ENCODE data around the gene C1orf105.
A peak's percentile ranks its signal among the peaks of the same experiment; 100 is the strongest.
"Not testable (repeated sequence)": the region's sequence is repeated elsewhere in the genome, so short reads cannot be mapped to it uniquely, and the experiment has no call there.

The C1orf105 gene

GRCh38 chr1:172487550-172487949 lies 67.1 kb downstream of the C1orf105 start:
- peak; percentile 49 for DNase-seq (ENCODE audit: low read depth)

GRCh38 chr1:172488393-172488792 lies 67.9 kb downstream of the C1orf105 start:
- DNase-seq (ENCODE audit: low read depth): no peak

GRCh38 chr1:172489847-172490246 lies 69.4 kb downstream of the C1orf105 start:
- peak; percentile 35 for DNase-seq (ENCODE audit: low read depth)

GRCh38 chr1:172492421-172492820 lies 71.9 kb downstream of the C1orf105 start:
- no peak for DNase-seq (ENCODE audit: low read depth)

DNA sequence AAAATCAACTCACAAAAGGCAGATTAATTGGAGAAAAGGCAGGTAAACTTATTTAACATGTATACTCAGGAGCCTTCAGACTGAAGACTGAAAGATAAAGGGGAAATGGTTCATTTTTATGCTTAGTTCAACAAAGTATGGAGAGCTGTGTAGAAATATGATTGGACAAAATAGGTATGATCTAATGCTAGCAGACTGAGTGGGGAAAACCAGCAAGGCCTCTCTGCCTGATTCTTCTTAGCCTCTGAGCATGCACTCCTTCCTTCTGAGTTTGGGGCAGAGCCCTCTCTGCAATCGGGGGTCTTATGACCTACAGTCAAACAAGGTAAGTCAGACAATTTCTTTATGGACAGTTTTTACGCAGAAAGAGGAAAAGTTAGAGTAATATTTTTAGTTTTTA lies 73.7 kb downstream of the C1orf105 start:
- no peak for DNase-seq (ENCODE audit: low read depth)

DNA sequence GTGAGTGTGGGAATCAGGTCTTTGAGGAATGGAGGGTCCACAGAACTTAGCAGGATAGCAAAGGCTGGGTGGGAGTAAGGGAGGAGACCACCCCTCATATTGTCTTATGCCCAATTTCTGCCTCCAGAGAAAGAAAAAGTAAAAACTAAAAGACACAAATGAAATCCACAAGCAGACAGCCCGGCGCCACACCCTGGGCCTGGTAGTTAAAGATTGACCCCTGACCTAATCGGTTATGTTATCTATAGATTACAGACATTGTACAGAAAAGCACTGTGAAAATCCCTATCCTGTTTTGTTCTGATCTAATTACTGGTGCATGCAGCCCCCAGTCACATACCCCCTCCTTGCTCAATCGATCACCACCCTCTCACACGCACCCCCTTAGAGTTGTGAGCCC lies 75.6 kb downstream of the C1orf105 start:
- not testable (repeated sequence) for DNase-seq (ENCODE audit: low read depth)

- DNase-seq (ENCODE audit: low read depth): no peak
Observed at GRCh38 chr1:172496678-172497077, 76.2 kb downstream of the C1orf105 start.

DNA sequence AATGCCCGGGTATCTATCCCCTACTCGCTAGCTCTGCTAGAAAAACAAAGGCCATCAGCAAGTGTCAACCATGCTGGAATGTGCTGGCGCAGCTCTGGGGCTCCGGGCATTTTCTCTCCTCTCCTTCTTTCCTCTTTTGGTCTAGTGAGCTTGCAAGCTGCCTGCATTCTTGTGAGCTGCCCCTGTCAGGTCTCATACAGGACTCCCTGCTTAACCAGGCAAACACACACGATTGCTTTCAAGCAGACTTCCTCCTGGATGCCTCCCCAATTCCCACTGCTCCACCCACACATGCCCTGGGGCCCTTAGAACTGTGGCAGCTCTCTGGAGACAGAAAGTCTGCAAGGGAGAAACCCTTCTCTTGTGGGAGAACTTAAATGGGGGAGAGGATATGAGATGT lies 76.7 kb downstream of the C1orf105 start:
- peak; percentile 60 for DNase-seq (ENCODE audit: low read depth)

- DNase-seq (ENCODE audit: low read depth): no peak
Observed at GRCh38 chr1:172498857-172499256, 78.4 kb downstream of the C1orf105 start.

DNA sequence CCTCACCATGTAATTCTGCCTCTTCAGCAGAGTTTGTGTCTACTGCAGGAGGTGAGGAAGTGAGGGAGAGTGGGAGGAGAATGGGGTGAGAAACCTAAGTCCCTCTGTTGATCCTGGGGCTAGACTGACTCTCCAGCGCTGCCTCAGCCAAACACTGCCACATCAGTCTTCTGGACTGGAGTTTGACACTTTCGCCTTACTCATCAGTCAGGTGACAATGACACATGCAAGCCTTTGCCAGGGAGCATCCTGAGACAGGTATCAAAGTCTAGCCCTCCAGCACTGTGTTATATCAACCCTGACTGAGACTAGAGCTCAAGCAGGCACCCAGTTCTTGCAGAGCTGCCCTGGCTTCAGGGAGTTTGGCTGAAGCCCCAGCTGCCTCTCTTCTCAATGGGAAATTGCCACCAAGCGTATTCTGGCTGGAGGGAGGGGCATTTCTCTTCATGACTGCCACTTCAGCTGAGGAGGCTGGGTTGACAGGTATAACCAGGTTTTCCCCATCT lies 79.2 kb downstream of the C1orf105 start:
- DNase-seq (ENCODE audit: low read depth): peak; percentile 7

DNA sequence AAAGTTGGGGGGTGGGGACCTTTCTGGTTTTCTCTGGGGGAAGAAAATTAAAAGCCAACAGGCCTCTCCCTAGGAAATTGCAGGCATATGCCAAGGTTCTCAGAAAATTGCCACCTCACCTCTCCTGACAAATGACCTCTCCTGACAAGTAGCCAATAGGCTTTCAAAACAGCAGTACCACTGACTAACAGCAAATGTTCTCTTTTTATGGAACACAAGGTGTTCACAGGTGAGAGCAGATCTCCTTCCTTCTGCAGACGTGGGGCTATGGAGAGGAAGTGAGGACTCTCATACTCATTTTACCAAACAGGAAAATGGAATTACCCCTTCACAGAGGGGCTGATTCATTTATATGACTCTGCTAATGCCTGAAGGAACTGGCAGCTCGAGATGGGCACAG lies 79.7 kb downstream of the C1orf105 start:
- DNase-seq (ENCODE audit: low read depth): no peak

GRCh38 chr1:172507741-172508140 lies 87.3 kb downstream of the C1orf105 start:
- no peak for DNase-seq (ENCODE audit: low read depth)

- no peak for DNase-seq (ENCODE audit: low read depth)
Observed at GRCh38 chr1:172510479-172510878, 90.0 kb downstream of the C1orf105 start.

DNA sequence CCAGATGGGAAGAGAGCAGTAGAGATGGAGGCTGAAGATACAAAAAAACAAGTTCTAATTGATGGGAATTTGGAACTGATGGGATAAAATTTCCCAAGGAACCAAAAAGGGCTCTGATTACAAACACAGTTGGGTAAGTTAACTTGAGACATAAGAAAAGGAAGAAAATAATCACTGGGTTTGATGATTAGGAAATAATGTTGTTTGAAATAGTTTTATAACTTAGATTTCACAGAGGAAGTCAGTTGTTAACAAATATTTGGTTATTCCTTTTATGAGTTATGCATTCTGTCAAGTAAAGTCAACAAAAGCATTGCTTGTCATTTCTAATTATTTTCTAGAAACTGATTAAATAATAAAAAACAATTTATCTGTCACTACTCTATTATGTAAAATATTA lies 92.1 kb downstream of the C1orf105 start:
- DNase-seq (ENCODE audit: low read depth): no peak

DNA sequence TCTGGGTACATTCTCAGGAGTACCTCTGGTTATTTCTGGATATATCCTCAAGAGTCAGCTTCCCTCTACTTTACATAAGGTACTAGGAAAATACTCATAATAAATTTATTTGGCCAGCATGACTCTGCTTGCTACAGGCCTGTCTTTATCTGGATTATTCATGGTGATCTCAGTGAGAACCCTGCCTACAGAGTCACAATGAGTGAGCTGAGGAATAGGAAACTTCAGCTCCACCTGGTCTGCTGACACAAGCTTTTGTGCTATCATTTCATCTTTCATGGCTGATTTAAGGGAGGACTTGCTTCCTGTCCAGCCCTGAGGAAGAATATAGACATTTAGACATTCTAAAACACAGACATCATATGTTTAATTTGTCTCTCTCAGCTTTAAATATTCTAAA lies 93.0 kb downstream of the C1orf105 start:
- peak; percentile 15 for DNase-seq (ENCODE audit: low read depth)

GRCh38 chr1:172514108-172514507 lies 93.6 kb downstream of the C1orf105 start:
- no peak for DNase-seq (ENCODE audit: low read depth)

GRCh38 chr1:172515436-172515835 lies 95.0 kb downstream of the C1orf105 start:
- no peak for DNase-seq (ENCODE audit: low read depth)

DNA sequence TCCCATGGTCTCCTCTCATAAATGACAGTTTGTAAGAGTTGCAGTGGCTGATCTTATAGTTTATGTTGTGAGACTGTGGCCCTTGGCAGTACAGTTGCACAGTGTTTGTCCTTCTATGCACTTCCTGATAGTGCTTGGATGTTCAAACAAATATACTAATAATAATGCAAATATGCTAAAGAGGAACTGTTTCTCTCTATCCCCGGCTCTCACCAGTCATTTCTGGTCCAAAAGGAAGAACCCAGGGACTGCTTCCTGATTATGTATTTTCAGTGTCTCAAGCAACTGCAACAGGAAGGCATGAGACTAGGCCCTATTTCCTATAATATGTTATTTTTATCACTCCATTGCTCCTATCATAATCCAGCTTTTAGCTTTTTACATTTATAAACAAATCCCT lies 95.4 kb downstream of the C1orf105 start:
- no peak for DNase-seq (ENCODE audit: low read depth)

- no peak for DNase-seq (ENCODE audit: low read depth)
Observed at GRCh38 chr1:172517081-172517480, 96.6 kb downstream of the C1orf105 start.

- DNase-seq (ENCODE audit: low read depth): no peak
Observed at GRCh38 chr1:172517545-172517944, 97.1 kb downstream of the C1orf105 start.

All from iris pigment epithelial cell (primary cell).